ENCODE measurements around the gene DNAJC12.
A peak's percentile ranks its signal among the peaks of the same experiment; 100 is the strongest.

The DNAJC12 gene

DNA sequence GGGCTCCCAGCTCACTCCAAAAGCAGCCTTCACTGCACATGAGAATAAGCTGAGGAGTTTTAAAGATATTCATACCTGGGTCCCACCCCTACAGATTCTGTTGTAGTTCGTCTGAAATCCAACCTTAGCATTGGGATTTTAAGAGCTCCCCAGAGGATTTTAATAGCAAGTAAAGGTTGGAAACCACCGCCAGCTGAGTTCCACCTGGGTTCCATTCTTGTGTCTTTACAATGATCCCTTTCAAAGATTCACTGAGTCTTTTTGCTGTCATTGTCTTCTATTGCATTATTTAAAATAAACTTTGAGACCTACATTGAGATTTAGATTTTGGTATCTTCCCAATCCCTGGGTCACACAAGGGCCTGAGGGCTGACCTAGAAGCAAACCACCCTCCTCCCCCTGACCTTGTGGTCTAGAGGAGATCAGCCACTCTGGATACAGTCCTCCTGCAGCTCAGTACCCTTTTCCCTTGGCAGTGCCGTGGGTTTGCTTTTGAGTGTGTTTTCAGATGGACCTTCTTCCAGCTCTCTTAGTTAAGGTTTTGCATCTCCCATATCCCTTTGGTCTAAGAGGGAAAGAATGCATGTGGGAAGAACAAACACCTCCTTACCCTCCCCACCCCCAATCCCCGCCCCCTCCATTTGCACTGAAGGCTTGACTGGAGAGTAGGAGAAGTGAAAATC lies 23.9 kb upstream of the DNAJC12 start:
- H2BK12ac ChIP-seq (ENCODE audit: low read length in 2 of 2) = no peak overlapping the region
- no peak overlapping the region for H3K4me2 ChIP-seq (ENCODE audit: low read length, poor library complexity, severe bottlenecking)
- no peak overlapping the region for H2AK5ac ChIP-seq (ENCODE audit: low read length, severe bottlenecking)
- no peak overlapping the region for H3K18ac ChIP-seq (ENCODE audit: low read depth in 1 of 2, low read length in 2 of 2)
- H2BK15ac ChIP-seq (ENCODE audit: low read depth, poor library complexity, severe bottlenecking) = no peak overlapping the region
- no peaks in the 10 kb centered on the region for H3K27me3 ChIP-seq (ENCODE audit: control insufficient read depth in 1 of 2, insufficient read depth in 1 of 2, low read length in 2 of 2)
- H2BK120ac ChIP-seq (ENCODE audit: low read depth, low read length) = no peak overlapping the region
- H3K9me3 ChIP-seq (ENCODE audit: control insufficient read depth, low read length) = no peaks in the 10 kb centered on the region
- H3K79me1 ChIP-seq (replicated peaks; ENCODE audit: low read length, poor library complexity, severe bottlenecking) = no peaks in the 10 kb centered on the region
- no peak overlapping the region for H2AFZ ChIP-seq (ENCODE audit: low read depth, low read length)
- H3K4me3 ChIP-seq (ENCODE audit: insufficient read depth in 1 of 2, low read depth in 1 of 2, low read length in 2 of 2) = no peak overlapping the region
- H3K27ac ChIP-seq (ENCODE audit: low read length, poor library complexity, severe bottlenecking) = no peak overlapping the region
- H3K4ac ChIP-seq (ENCODE audit: low read depth in 1 of 2, low read length in 2 of 2) = no peak overlapping the region
- no peak for DNase-seq
- peak overlapping the region in 1 of 2 experiments; percentile 14 for H3K23ac ChIP-seq (ENCODE audit: low read length in 2 of 2)
- no peak overlapping the region for H3K9ac ChIP-seq (ENCODE audit: low read length)
- no peaks in the 10 kb centered on the region for H3K36me3 ChIP-seq (ENCODE audit: control insufficient read depth in 1 of 2, insufficient read depth in 2 of 2, low read depth in 1 of 2, low read length in 2 of 2)
- H4K91ac ChIP-seq (ENCODE audit: low read length) = no peak overlapping the region
- H3K14ac ChIP-seq (ENCODE audit: low read length in 2 of 2) = no peak overlapping the region
- no peak overlapping the region for H4K8ac ChIP-seq (ENCODE audit: low read length)
- no peaks in the 10 kb centered on the region for H3K4me1 ChIP-seq (ENCODE audit: control insufficient read depth, insufficient read depth, low read depth, low read length)
- 56% methylated on average over 2 of the region's 4 CpGs for WGBS
- no peak overlapping the region for H2BK5ac ChIP-seq (ENCODE audit: low read depth, low read length, poor library complexity, severe bottlenecking)

DNA sequence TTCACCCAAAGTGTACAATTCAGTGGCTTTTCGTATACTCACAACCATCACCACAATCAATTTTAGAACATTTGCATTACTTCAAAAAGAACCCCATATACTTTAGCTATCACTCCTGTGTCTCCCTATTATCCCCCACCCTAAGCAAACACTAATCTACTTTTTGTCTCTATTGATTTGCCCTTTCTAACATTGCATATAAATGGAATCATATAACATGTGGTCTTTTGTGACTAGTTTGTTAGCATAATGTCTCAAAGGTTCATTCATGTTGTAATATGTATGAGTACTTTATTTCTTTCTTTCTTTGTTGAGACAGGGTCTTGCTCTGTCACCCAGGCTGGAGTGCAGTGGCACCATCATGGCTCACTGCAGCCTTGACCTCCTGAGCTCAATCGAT lies 21.0 kb upstream of the DNAJC12 start:
- DNase-seq = no peak

DNA sequence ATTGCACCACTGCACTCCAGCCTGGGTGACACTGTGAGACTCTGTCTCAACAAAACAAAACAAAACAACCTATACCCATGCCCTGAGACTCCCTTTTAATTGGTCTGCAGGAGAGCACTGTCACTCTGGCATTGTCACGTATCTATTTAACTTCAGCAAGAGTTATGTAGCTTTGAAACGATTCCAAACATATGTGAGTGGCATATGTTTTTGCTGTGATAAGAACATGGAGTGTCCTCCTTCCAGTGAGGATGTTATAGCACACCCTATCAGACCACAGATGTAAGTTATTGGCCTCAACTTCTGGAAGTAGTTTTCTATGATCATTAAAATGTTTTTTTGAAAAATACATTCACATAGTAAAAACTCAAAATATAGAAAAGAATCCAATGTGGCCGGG lies 15.5 kb upstream of the DNAJC12 start:
- Histone ChIP-seq H3K4ac (ENCODE audit: low read depth in 1 of 2, low read length in 2 of 2) (no peak overlapping the region), H3K18ac (ENCODE audit: low read depth in 1 of 2, low read length in 2 of 2) (no peak overlapping the region), H3K27me3 (ENCODE audit: control insufficient read depth in 1 of 2, insufficient read depth in 1 of 2, low read length in 2 of 2) (no peaks in the 10 kb centered on the region), H2BK5ac (ENCODE audit: low read depth, low read length, poor library complexity, severe bottlenecking) (no peak overlapping the region), H3K4me2 (ENCODE audit: low read length, poor library complexity, severe bottlenecking) (no peak overlapping the region), H2BK12ac (ENCODE audit: low read length in 2 of 2) (no peak overlapping the region), H3K9me3 (ENCODE audit: control insufficient read depth, low read length) (no peaks in the 10 kb centered on the region), H2BK120ac (ENCODE audit: low read depth, low read length) (no peak overlapping the region), H3K79me1 (replicated peaks; ENCODE audit: low read length, poor library complexity, severe bottlenecking) (no peaks in the 10 kb centered on the region), H2AK5ac (ENCODE audit: low read length, severe bottlenecking) (no peak overlapping the region), H2BK15ac (ENCODE audit: low read depth, poor library complexity, severe bottlenecking) (no peak overlapping the region), H4K8ac (ENCODE audit: low read length) (no peak overlapping the region), H3K4me3 (ENCODE audit: insufficient read depth in 1 of 2, low read depth in 1 of 2, low read length in 2 of 2) (no peak overlapping the region), H3K4me1 (ENCODE audit: control insufficient read depth, insufficient read depth, low read depth, low read length) (no peaks in the 10 kb centered on the region), H3K14ac (ENCODE audit: low read length in 2 of 2) (no peak overlapping the region), H3K23ac (ENCODE audit: low read length in 2 of 2) (no peak overlapping the region), H2AFZ (ENCODE audit: low read depth, low read length) (no peak overlapping the region), H3K9ac (ENCODE audit: low read length) (no peak overlapping the region), H4K91ac (ENCODE audit: low read length) (no peak overlapping the region), H3K27ac (ENCODE audit: low read length, poor library complexity, severe bottlenecking) (no peak overlapping the region), H3K36me3 (ENCODE audit: control insufficient read depth in 1 of 2, insufficient read depth in 2 of 2, low read depth in 1 of 2, low read length in 2 of 2) (no peaks in the 10 kb centered on the region)
- no peak for DNase-seq
- 88% methylated on average over 3 of the region's 3 CpGs for WGBS

More for the DNA sequence above, 21.0 kb upstream of the DNAJC12 start:
- Histone ChIP-seq H3K9ac (ENCODE audit: low read length) (no peak overlapping the region), H3K18ac (ENCODE audit: low read depth in 1 of 2, low read length in 2 of 2) (no peak overlapping the region), H2BK5ac (ENCODE audit: low read depth, low read length, poor library complexity, severe bottlenecking) (no peak overlapping the region), H3K36me3 (ENCODE audit: control insufficient read depth in 1 of 2, insufficient read depth in 2 of 2, low read depth in 1 of 2, low read length in 2 of 2) (no peaks in the 10 kb centered on the region), H3K23ac (ENCODE audit: low read length in 2 of 2) (no peak overlapping the region), H2AK5ac (ENCODE audit: low read length, severe bottlenecking) (no peak overlapping the region), H3K4me1 (ENCODE audit: control insufficient read depth, insufficient read depth, low read depth, low read length) (no peaks in the 10 kb centered on the region), H3K4me3 (ENCODE audit: insufficient read depth in 1 of 2, low read depth in 1 of 2, low read length in 2 of 2) (no peak overlapping the region), H3K4ac (ENCODE audit: low read depth in 1 of 2, low read length in 2 of 2) (no peak overlapping the region), H4K91ac (ENCODE audit: low read length) (no peak overlapping the region), H2BK15ac (ENCODE audit: low read depth, poor library complexity, severe bottlenecking) (no peak overlapping the region), H2BK12ac (ENCODE audit: low read length in 2 of 2) (no peak overlapping the region), H3K27ac (ENCODE audit: low read length, poor library complexity, severe bottlenecking) (no peak overlapping the region), H3K4me2 (ENCODE audit: low read length, poor library complexity, severe bottlenecking) (no peak overlapping the region), H3K79me1 (replicated peaks; ENCODE audit: low read length, poor library complexity, severe bottlenecking) (no peaks in the 10 kb centered on the region), H3K9me3 (ENCODE audit: control insufficient read depth, low read length) (no peaks in the 10 kb centered on the region), H2BK120ac (ENCODE audit: low read depth, low read length) (no peak overlapping the region), H3K27me3 (ENCODE audit: control insufficient read depth in 1 of 2, insufficient read depth in 1 of 2, low read length in 2 of 2) (no peaks in the 10 kb centered on the region), H3K14ac (ENCODE audit: low read length in 2 of 2) (no peak overlapping the region), H2AFZ (ENCODE audit: low read depth, low read length) (no peak overlapping the region), H4K8ac (ENCODE audit: low read length) (no peak overlapping the region)
- WGBS = 96% methylated on average over 2 of the region's 2 CpGs

DNA sequence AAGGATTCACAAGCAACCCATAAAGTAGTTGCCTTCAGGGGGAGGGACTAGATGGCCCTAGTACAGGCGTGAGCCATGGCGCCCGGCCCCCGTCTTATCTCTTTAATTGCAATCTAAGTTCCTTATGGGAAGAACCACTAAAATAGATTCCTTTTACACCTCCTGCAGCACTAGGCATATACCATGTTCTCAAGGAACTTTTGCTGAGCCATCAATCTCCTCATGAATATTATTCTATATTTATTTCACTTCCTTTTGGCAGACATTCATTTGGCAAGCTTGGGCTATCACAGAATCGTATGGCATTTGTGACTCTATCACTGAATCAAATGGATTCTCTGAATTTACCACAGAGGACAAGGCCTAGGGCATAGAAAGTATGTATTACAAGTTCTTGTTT lies 14.8 kb upstream of the DNAJC12 start:
- no peak overlapping the region for H3K4me3 ChIP-seq (ENCODE audit: insufficient read depth in 1 of 2, low read depth in 1 of 2, low read length in 2 of 2)
- H3K18ac ChIP-seq (ENCODE audit: low read depth in 1 of 2, low read length in 2 of 2) = no peak overlapping the region
- H3K9ac ChIP-seq (ENCODE audit: low read length) = no peak overlapping the region
- no peak overlapping the region for H4K91ac ChIP-seq (ENCODE audit: low read length)
- H3K27ac ChIP-seq (ENCODE audit: low read length, poor library complexity, severe bottlenecking) = no peak overlapping the region
- H3K4me1 ChIP-seq (ENCODE audit: control insufficient read depth, insufficient read depth, low read depth, low read length) = no peaks in the 10 kb centered on the region
- H3K23ac ChIP-seq (ENCODE audit: low read length in 2 of 2) = no peak overlapping the region
- H3K14ac ChIP-seq (ENCODE audit: low read length in 2 of 2) = no peak overlapping the region
- H2BK120ac ChIP-seq (ENCODE audit: low read depth, low read length) = no peak overlapping the region
- H2AFZ ChIP-seq (ENCODE audit: low read depth, low read length) = no peak overlapping the region
- WGBS = 91% methylated on average over 2 of the region's 5 CpGs
- no peak overlapping the region for H2BK12ac ChIP-seq (ENCODE audit: low read length in 2 of 2)
- H3K4ac ChIP-seq (ENCODE audit: low read depth in 1 of 2, low read length in 2 of 2) = no peak overlapping the region
- H3K27me3 ChIP-seq (ENCODE audit: control insufficient read depth in 1 of 2, insufficient read depth in 1 of 2, low read length in 2 of 2) = no peaks in the 10 kb centered on the region
- no peak overlapping the region for H2BK15ac ChIP-seq (ENCODE audit: low read depth, poor library complexity, severe bottlenecking)
- no peaks in the 10 kb centered on the region for H3K79me1 ChIP-seq (replicated peaks; ENCODE audit: low read length, poor library complexity, severe bottlenecking)
- no peak for DNase-seq
- H3K4me2 ChIP-seq (ENCODE audit: low read length, poor library complexity, severe bottlenecking) = no peak overlapping the region
- no peaks in the 10 kb centered on the region for H3K9me3 ChIP-seq (ENCODE audit: control insufficient read depth, low read length)
- no peak overlapping the region for H4K8ac ChIP-seq (ENCODE audit: low read length)
- no peaks in the 10 kb centered on the region for H3K36me3 ChIP-seq (ENCODE audit: control insufficient read depth in 1 of 2, insufficient read depth in 2 of 2, low read depth in 1 of 2, low read length in 2 of 2)
- no peak overlapping the region for H2AK5ac ChIP-seq (ENCODE audit: low read length, severe bottlenecking)
- H2BK5ac ChIP-seq (ENCODE audit: low read depth, low read length, poor library complexity, severe bottlenecking) = no peak overlapping the region

Measured in mesenchymal stem cell (in vitro differentiated cells and primary cell).